ENCODE results near the gene HM13. TPM values are rescaled to one million over a fixed set of nuclear protein-coding genes. Genes with fewer than 3 reads are reported as not detected.

HM13 gene
- total and polyA plus RNA-seq, 9 of the 15 experiments (the other 6 are each of a cell fraction or from before 2014, with no cell fraction given), result 7.7 to 136 (median 74.5) TPM

DNA sequence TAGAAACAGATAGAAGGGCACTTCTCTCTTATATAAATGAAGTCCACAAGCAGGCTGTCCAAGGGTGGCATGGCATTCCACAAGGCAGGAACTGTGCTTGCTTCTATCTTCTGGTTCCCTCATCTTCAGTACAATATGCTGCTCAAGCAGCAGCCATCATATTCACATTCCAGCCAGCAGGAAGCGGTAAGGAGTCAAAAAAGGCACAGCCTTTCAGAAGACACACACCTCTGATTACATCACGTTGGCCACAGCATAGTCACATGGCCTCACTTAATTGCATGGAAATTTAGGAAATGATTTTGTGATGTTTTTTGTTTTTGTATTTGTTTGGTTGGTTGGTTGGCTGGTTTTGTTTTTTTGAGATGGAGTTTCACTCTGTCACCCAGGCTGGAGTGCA, 20.1 kb upstream of the HM13 start (continued):
- TF ChIP-seq, protein P1, sequence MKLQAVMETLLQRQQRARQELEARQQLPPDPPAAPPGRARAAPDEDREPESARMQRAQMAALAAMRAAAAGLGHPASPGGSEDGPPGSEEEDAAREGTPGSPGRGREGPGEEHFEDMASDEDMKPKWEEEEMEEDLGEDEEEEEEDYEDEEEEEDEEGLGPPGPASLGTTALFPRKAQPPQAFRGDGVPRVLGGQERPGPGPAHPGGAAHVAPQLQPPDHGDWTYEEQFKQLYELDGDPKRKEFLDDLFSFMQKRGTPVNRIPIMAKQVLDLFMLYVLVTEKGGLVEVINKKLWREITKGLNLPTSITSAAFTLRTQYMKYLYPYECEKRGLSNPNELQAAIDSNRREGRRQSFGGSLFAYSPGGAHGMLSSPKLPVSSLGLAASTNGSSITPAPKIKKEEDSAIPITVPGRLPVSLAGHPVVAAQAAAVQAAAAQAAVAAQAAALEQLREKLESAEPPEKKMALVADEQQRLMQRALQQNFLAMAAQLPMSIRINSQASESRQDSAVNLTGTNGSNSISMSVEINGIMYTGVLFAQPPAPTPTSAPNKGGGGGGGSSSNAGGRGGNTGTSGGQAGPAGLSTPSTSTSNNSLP (IDR thresholded peaks at IDR 0.05; ENCODE audit: borderline replicate concordance, low read depth, low read length), result no peak
- TF ChIP-seq, protein P2, sequence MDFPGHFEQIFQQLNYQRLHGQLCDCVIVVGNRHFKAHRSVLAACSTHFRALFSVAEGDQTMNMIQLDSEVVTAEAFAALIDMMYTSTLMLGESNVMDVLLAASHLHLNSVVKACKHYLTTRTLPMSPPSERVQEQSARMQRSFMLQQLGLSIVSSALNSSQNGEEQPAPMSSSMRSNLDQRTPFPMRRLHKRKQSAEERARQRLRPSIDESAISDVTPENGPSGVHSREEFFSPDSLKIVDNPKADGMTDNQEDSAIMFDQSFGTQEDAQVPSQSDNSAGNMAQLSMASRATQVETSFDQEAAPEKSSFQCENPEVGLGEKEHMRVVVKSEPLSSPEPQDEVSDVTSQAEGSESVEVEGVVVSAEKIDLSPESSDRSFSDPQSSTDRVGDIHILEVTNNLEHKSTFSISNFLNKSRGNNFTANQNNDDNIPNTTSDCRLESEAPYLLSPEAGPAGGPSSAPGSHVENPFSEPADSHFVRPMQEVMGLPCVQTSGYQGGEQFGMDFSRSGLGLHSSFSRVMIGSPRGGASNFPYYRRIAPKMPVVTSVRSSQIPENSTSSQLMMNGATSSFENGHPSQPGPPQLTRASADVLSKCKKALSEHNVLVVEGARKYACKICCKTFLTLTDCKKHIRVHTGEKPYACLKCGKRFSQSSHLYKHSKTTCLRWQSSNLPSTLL (IDR thresholded peaks at IDR 0.05), result no peak
- TF ChIP-seq, protein P3, sequence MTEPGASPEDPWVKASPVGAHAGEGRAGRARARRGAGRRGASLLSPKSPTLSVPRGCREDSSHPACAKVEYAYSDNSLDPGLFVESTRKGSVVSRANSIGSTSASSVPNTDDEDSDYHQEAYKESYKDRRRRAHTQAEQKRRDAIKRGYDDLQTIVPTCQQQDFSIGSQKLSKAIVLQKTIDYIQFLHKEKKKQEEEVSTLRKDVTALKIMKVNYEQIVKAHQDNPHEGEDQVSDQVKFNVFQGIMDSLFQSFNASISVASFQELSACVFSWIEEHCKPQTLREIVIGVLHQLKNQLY (CRISPR knock-in tag; conservative IDR thresholded peaks at IDR 0.05), result no peak
- TF ChIP-seq ZNF76 (CRISPR knock-in tag; IDR thresholded peaks at IDR 0.05; ENCODE audit: borderline replicate concordance) (no peak), ZNF133 (CRISPR knock-in tag; IDR thresholded peaks at IDR 0.05) (no peak), ZNF830 (CRISPR knock-in tag; IDR thresholded peaks at IDR 0.05) (no peak), COPS2 (conservative IDR thresholded peaks at IDR 0.05) (no peak), MYC (IDR thresholded peaks at IDR 0.05; ENCODE audit: low read depth, low read length) (peak; percentile 72), MYC (CRISPR knock-in tag; IDR thresholded peaks at IDR 0.05; ENCODE audit: borderline replicate concordance, low read depth) (no peak), HOXB6 (CRISPR knock-in tag; IDR thresholded peaks at IDR 0.05; ENCODE audit: borderline replicate concordance) (no peak), ELF4 (CRISPR knock-in tag; IDR thresholded peaks at IDR 0.05) (no peak), ZNF143 (CRISPR knock-in tag; IDR thresholded peaks at IDR 0.05) (no peak), POLR2H (tag; IDR thresholded peaks at IDR 0.05; ENCODE audit: low read depth) (no peak), RAD21 (CRISPR knock-in tag; conservative IDR thresholded peaks at IDR 0.05 in 1 of 2, IDR thresholded peaks at IDR 0.05 in 1 of 2) (peak in 1 of 2 experiments; percentile 40; a peak in 2 of 4 replicates), ZFX (CRISPR knock-in tag; IDR thresholded peaks at IDR 0.05) (no peak), ATF1 (CRISPR knock-in tag; IDR thresholded peaks at IDR 0.05) (no peak), ATF1 (tag; IDR thresholded peaks at IDR 0.05) (no peak)
- TF ChIP-seq, protein P4, sequence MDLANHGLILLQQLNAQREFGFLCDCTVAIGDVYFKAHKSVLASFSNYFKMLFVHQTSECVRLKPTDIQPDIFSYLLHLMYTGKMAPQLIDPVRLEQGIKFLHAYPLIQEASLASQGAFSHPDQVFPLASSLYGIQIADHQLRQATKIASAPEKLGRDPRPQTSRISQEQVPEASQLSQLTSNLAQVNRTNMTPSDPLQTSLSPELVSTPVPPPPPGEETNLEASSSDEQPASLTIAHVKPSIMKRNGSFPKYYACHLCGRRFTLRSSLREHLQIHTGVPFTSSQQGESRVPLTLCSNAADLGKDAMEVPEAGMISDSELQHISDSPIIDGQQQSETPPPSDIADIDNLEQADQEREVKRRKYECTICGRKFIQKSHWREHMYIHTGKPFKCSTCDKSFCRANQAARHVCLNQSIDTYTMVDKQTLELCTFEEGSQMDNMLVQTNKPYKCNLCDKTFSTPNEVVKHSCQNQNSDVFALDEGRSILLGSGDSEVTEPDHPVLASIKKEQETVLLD (IDR thresholded peaks at IDR 0.05), result no peak
- TF ChIP-seq, protein P5, sequence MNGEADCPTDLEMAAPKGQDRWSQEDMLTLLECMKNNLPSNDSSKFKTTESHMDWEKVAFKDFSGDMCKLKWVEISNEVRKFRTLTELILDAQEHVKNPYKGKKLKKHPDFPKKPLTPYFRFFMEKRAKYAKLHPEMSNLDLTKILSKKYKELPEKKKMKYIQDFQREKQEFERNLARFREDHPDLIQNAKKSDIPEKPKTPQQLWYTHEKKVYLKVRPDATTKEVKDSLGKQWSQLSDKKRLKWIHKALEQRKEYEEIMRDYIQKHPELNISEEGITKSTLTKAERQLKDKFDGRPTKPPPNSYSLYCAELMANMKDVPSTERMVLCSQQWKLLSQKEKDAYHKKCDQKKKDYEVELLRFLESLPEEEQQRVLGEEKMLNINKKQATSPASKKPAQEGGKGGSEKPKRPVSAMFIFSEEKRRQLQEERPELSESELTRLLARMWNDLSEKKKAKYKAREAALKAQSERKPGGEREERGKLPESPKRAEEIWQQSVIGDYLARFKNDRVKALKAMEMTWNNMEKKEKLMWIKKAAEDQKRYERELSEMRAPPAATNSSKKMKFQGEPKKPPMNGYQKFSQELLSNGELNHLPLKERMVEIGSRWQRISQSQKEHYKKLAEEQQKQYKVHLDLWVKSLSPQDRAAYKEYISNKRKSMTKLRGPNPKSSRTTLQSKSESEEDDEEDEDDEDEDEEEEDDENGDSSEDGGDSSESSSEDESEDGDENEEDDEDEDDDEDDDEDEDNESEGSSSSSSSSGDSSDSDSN (IDR thresholded peaks at IDR 0.05; ENCODE audit: borderline replicate concordance in 1 of 2, low read depth in 2 of 2, low read length in 2 of 2), result no peak
- TF ChIP-seq, protein P6, sequence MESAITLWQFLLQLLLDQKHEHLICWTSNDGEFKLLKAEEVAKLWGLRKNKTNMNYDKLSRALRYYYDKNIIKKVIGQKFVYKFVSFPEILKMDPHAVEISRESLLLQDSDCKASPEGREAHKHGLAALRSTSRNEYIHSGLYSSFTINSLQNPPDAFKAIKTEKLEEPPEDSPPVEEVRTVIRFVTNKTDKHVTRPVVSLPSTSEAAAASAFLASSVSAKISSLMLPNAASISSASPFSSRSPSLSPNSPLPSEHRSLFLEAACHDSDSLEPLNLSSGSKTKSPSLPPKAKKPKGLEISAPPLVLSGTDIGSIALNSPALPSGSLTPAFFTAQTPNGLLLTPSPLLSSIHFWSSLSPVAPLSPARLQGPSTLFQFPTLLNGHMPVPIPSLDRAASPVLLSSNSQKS (CRISPR knock-in tag; IDR thresholded peaks at IDR 0.05), result no peak
